OCI-LY1 (cell line): Measurements from ENCODE around the gene OR2H2.

Experiments
- CTCF ChIP-seq: fragments of 200-600 bp; sonication (generic), shearing (Covaris generic); IDR thresholded peaks from 2 replicates; pipeline ENCODE4 v1.5.1; 2017; ENCODE audit warnings: mild to moderate bottlenecking, antibody characterized with exemption, low read length, moderate library complexity, mixed read lengths
- EZH2 ChIP-seq: fragments of 200-600 bp; sonication (generic), shearing (Covaris generic); IDR thresholded peaks from 2 replicates; pipeline ENCODE4 v1.8.0; 2017; ENCODE audit warnings: borderline replicate concordance, mixed run types, mild to moderate bottlenecking, antibody characterized with exemption, low read length, moderate library complexity, mixed read lengths

- TF ChIP-seq EZH2 = no peak
- TF ChIP-seq CTCF = no peak
Observed at GRCh38 chr6:29626948-29627754, 42.2 kb downstream of the OR2H2 start.
